Measurements from ENCODE around the gene KRTAP3-3. TPM values are rescaled to one million over a fixed set of nuclear protein-coding genes. Genes with fewer than 3 reads are reported as not detected.

The KRTAP3-3 gene
- polyA plus RNA-seq, 1 donor from 2014 or later: not detected

DNA sequence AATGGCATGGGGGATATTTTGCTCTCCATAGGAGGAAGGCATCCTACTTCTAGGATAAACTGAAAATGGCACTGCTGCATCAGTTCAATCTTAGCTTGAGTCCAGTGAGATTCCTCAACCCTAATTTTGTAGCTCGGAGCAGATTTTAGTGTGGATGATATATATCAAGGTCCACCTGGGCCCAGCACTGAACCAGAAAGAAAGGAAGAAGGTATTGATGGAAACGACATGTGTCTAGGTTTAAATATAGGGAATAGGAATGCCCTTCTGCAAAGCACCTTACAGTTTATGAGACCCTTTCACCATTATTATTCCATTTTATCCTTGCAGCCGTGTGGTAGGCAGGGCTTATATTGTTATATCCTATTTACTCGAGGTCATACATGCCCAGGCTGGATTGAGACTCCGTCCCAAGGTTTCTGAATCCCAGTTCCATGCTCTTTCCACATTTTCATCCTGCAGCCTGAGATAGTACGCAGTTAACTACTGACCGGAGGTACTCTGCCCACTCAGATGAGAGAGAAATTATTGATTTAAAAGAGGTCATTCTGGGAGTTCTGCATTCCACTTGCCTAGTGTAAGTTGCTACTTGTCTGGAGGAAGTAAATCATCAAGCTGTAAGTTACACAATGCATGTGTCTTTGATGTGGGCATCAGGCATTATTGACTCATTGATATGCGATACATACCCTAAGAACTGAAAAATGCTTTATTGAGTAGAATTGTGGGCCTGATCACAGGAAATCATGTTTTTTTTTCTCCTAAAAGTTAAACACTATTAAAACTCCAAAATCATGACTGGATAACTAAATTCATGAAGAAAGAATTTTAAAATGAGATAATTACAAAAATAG lies 37.3 kb downstream of the KRTAP3-3 start:
- Mint-ChIP-seq H3K9me3 (no peaks in the 10 kb centered on the region), H3K4me3 (no peak overlapping the region), H3K36me3 (no peaks in the 10 kb centered on the region), H3K27me3 (no peaks in the 10 kb centered on the region), H3K4me1 (no peaks in the 10 kb centered on the region), H3K27ac (no peak overlapping the region)

GRCh38 chr17:40953881-40954280 lies 40.1 kb downstream of the KRTAP3-3 start:
- Mint-ChIP-seq H3K27me3 (peaks cover 4% of the 10 kb centered on the region), H3K4me3 (no peak overlapping the region), H3K4me1 (no peaks in the 10 kb centered on the region), H3K36me3 (no peaks in the 10 kb centered on the region), H3K27ac (no peak overlapping the region), H3K9me3 (no peaks in the 10 kb centered on the region)

DNA sequence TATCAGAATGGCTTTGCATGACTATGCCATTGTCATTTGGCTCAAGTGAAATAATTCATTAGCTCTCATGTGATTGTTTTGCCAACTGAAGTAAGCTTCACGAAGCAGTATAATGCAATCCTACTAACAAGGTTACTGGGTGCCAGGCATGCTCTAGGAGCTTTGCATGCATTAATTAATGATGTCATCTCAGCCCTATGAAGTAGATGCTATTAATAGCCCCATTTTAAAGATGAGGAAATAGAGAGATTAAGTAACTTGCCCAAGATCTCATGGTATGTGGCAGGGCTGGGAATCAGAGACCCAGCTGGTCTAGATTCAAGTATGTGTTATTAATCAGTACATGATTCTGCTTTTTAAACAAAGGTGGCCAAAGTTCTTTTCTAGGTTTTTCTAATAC lies 41.3 kb downstream of the KRTAP3-3 start:
- Mint-ChIP-seq H3K27ac (no peak overlapping the region), H3K27me3 (peaks cover 12% of the 10 kb centered on the region), H3K4me1 (no peaks in the 10 kb centered on the region), H3K9me3 (no peaks in the 10 kb centered on the region), H3K4me3 (no peak overlapping the region), H3K36me3 (no peaks in the 10 kb centered on the region)

GRCh38 chr17:40952154-40952553 lies 41.8 kb downstream of the KRTAP3-3 start:
- Mint-ChIP-seq H3K9me3 (no peaks in the 10 kb centered on the region), H3K27me3 (peaks cover 15% of the 10 kb centered on the region), H3K4me3 (no peak overlapping the region), H3K4me1 (no peaks in the 10 kb centered on the region), H3K36me3 (no peaks in the 10 kb centered on the region), H3K27ac (no peak overlapping the region)

DNA sequence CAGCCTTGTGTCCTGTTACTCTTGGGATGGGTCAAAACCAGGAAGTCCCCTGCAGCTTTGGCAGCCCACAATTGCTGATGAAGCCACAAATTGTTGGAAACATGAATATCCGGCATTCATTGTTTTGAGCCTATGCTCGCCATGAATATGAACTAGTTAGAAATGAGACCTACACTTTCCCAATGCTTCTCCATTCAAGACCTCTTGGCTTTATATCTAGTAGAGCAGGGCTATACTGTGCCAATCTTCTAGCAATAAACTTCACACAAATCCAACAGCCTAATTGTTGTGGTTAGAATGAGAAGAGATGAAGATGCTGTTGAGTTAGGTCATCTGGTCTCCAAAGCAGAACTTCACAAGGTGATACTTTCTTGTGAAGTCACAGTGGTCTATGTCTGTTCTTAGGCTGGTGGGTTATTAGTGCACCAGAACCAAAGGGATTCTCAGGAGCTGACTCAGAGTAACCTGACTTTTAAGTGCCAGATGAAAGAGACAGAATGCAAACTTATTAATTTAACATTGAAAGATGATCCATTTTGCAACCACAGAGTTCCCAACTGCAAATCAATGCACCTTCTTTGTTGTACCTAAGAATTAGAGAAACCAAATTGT lies 42.8 kb downstream of the KRTAP3-3 start:
- Mint-ChIP-seq H3K27me3 (peaks cover 17% of the 10 kb centered on the region), H3K4me1 (no peaks in the 10 kb centered on the region), H3K27ac (no peak overlapping the region), H3K36me3 (no peaks in the 10 kb centered on the region), H3K9me3 (no peaks in the 10 kb centered on the region), H3K4me3 (no peak overlapping the region)

DNA sequence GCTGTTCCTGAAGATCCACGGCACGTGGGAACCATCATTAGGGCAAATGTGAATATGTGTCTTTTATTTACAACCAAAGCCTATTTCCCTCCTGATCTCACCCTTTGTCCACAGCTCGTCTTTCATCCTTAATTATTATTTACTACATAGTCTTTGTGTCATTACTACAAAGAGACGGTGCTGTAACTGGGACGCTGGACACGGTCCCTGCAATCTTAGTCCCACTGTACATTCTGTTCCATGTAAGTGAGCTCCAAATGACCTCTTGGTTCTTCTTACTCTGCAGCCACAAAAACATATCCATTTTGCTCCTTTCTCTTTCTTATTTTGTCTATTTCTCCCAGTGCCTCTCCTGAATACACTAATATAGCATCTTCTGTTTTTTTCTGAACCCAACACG lies 43.8 kb downstream of the KRTAP3-3 start:
- peaks cover 20% of the 10 kb centered on the region for H3K27me3 Mint-ChIP-seq
- H3K9me3 Mint-ChIP-seq: no peaks in the 10 kb centered on the region
- H3K4me1 Mint-ChIP-seq: no peaks in the 10 kb centered on the region
- H3K27ac Mint-ChIP-seq: no peak overlapping the region
- H3K36me3 Mint-ChIP-seq: no peaks in the 10 kb centered on the region
- no peak overlapping the region for H3K4me3 Mint-ChIP-seq

- H3K4me3 Mint-ChIP-seq: no peak overlapping the region
- peaks cover 25% of the 10 kb centered on the region for H3K27me3 Mint-ChIP-seq
- peaks cover 0 to 4% (median 0%) of the 10 kb centered on the region in 3 donors for H3K9me3 Mint-ChIP-seq
- no peaks in the 10 kb centered on the region for H3K4me1 Mint-ChIP-seq
- no peaks in the 10 kb centered on the region for H3K36me3 Mint-ChIP-seq
- no peak overlapping the region for H3K27ac Mint-ChIP-seq
Measured at GRCh38 chr17:40949418-40949817, 44.5 kb downstream of the KRTAP3-3 start.

GRCh38 chr17:40947929-40948328 lies 46.0 kb downstream of the KRTAP3-3 start:
- Mint-ChIP-seq H3K27me3 (peaks cover 30% of the 10 kb centered on the region), H3K27ac (no peak overlapping the region), H3K4me1 (no peaks in the 10 kb centered on the region), H3K36me3 (no peaks in the 10 kb centered on the region), H3K9me3 (peaks cover 0 to 4% (median 3%) of the 10 kb centered on the region in 3 donors), H3K4me3 (no peak overlapping the region)

GRCh38 chr17:40945414-40945813 lies 48.5 kb downstream of the KRTAP3-3 start:
- no peak overlapping the region for H3K4me3 Mint-ChIP-seq
- peaks cover 30% of the 10 kb centered on the region for H3K27me3 Mint-ChIP-seq
- no peak overlapping the region for H3K27ac Mint-ChIP-seq
- H3K9me3 Mint-ChIP-seq: peaks cover 0 to 4% (median 3%) of the 10 kb centered on the region in 3 donors
- H3K36me3 Mint-ChIP-seq: no peaks in the 10 kb centered on the region
- no peaks in the 10 kb centered on the region for H3K4me1 Mint-ChIP-seq

DNA sequence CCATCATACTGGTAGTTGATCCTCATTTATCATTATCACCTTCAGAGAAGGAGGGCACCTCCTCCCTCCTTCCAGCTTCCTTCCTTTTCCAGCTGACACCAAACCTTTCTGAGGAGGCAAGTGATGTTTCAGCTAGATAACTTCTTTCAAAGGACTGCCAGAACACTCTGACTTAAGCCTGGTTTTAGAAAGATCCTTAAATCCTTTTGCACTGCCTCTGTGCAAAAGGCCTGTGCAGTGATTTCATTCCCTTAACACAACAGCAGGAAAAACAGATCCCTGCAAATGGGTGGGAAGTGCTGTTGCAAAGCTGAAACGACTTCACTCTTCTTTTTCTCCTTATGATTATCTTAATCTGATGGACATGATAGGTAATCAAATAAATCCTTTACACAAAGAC lies 49.4 kb downstream of the KRTAP3-3 start:
- Mint-ChIP-seq H3K27ac (no peak overlapping the region), H3K4me3 (no peak overlapping the region), H3K4me1 (no peaks in the 10 kb centered on the region), H3K9me3 (peaks cover 0 to 4% (median 3%) of the 10 kb centered on the region in 3 donors), H3K27me3 (peaks cover 30% of the 10 kb centered on the region), H3K36me3 (no peaks in the 10 kb centered on the region)

Other genes with a start within 250 kb of the KRTAP3-3 start
- not detected for gene KRT25, start 238.8 kb downstream of the KRTAP3-3 start, polyA plus RNA-seq
- not detected for gene KRT26, start 222.0 kb downstream of the KRTAP3-3 start, polyA plus RNA-seq
- not detected for gene KRT27, start 211.6 kb downstream of the KRTAP3-3 start, polyA plus RNA-seq
- not detected for gene KRT28, start 194.2 kb downstream of the KRTAP3-3 start, polyA plus RNA-seq
- gene KRT10, start 171.6 kb downstream of the KRTAP3-3 start, polyA plus RNA-seq: 201 TPM
- gene KRT12, start 126.9 kb downstream of the KRTAP3-3 start, polyA plus RNA-seq: not detected
- not detected for gene KRT20, start 108.9 kb downstream of the KRTAP3-3 start, polyA plus RNA-seq
- not detected for gene KRT23, start 56.5 kb downstream of the KRTAP3-3 start, polyA plus RNA-seq
- not detected for gene KRT39, start 27.2 kb downstream of the KRTAP3-3 start, polyA plus RNA-seq
- gene KRT40, start 9.8 kb downstream of the KRTAP3-3 start, polyA plus RNA-seq: not detected
- not detected for gene KRTAP3-2, start 5.7 kb upstream of the KRTAP3-3 start, polyA plus RNA-seq
- gene KRTAP3-1, start 15.0 kb upstream of the KRTAP3-3 start, polyA plus RNA-seq: not detected
- gene KRTAP1-5, start 33.0 kb upstream of the KRTAP3-3 start, polyA plus RNA-seq: not detected
- not detected for gene KRTAP1-4, start 36.0 kb upstream of the KRTAP3-3 start, polyA plus RNA-seq
- not detected for gene KRTAP1-3, start 40.7 kb upstream of the KRTAP3-3 start, polyA plus RNA-seq
- gene KRTAP1-1, start 47.3 kb upstream of the KRTAP3-3 start, polyA plus RNA-seq: not detected
- gene KRTAP2-1, start 53.2 kb upstream of the KRTAP3-3 start, polyA plus RNA-seq: not detected
- not detected for gene KRTAP2-2, start 61.1 kb upstream of the KRTAP3-3 start, polyA plus RNA-seq
- gene KRTAP2-3, start 66.0 kb upstream of the KRTAP3-3 start, polyA plus RNA-seq: not detected
- gene KRTAP2-4, start 71.7 kb upstream of the KRTAP3-3 start, polyA plus RNA-seq: not detected
- not detected for gene KRTAP4-7, start 90.0 kb upstream of the KRTAP3-3 start, polyA plus RNA-seq
- not detected for gene KRTAP4-8, start 104.0 kb upstream of the KRTAP3-3 start, polyA plus RNA-seq
- gene KRTAP4-16, start 108.0 kb upstream of the KRTAP3-3 start, polyA plus RNA-seq: not detected
- not detected for gene KRTAP4-9, start 111.2 kb upstream of the KRTAP3-3 start, polyA plus RNA-seq
- gene KRTAP4-11, start 124.2 kb upstream of the KRTAP3-3 start, polyA plus RNA-seq: not detected
- gene KRTAP4-12, start 130.0 kb upstream of the KRTAP3-3 start, polyA plus RNA-seq: not detected
- gene KRTAP4-6, start 146.4 kb upstream of the KRTAP3-3 start, polyA plus RNA-seq: not detected
- gene KRTAP4-5, start 155.7 kb upstream of the KRTAP3-3 start, polyA plus RNA-seq: not detected
- gene KRTAP4-4, start 166.6 kb upstream of the KRTAP3-3 start, polyA plus RNA-seq: not detected
- gene KRTAP4-3, start 174.1 kb upstream of the KRTAP3-3 start, polyA plus RNA-seq: not detected
- gene KRTAP4-2, start 184.1 kb upstream of the KRTAP3-3 start, polyA plus RNA-seq: not detected
- gene KRTAP4-1, start 190.7 kb upstream of the KRTAP3-3 start, polyA plus RNA-seq: not detected
- gene KRTAP9-1, start 195.7 kb upstream of the KRTAP3-3 start, polyA plus RNA-seq: not detected
- gene KRTAP9-2, start 232.5 kb upstream of the KRTAP3-3 start, polyA plus RNA-seq: not detected
- gene KRTAP9-3, start 238.3 kb upstream of the KRTAP3-3 start, polyA plus RNA-seq: not detected
- gene KRTAP9-8, start 243.8 kb upstream of the KRTAP3-3 start, polyA plus RNA-seq: not detected